ENCODE data around the gene ANXA10.
"Not testable (repeated sequence)": the region's sequence is repeated elsewhere in the genome, so short reads cannot be mapped to it uniquely, and the experiment has no call there.

ANXA10 gene

GRCh38 chr4:168154546-168155277 is 62.4 kb downstream of the ANXA10 start:
- DNase-seq (ENCODE audit: low spot score), result no peak

DNA sequence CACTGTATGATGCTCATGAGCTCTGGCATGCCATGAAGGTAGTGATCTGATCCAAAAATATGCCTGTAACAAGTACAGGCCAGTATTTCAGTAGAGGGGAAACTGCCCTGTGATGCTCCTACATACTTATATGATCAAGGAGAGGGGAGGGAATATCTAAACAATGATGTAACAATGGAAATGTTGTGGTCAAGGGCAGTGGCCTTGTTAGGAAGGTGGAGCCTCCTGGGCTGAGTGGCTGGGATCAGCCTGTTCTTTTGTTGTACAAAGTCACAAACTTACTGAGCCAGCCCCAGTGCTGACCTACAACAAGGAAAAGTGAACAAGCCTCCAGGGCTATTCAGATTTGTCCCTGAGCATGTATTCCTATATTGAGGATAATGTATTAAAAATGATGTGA is 70.3 kb downstream of the ANXA10 start:
- peak; percentile 7 for DNase-seq (ENCODE audit: low spot score)

DNA sequence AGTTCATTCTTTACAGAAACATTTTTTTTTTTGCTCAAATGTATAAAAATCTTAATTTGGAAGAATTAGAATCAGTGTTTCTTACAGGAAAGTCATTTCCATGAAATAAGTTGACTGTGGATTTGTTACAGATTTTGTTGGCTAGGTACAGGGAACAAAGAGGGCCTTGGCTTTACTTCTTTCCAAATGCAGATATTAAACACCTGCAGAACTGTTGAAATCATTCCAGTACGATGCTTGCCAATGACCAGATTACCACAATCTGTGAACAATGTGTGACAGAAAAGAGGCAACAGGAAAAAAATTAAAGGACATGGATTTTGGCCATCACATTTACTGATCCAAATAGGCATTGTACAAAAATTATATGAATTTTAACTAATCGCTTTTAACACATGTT is 70.8 kb downstream of the ANXA10 start:
- DNase-seq (ENCODE audit: low spot score), result no peak

GRCh38 chr4:168164045-168164444 is 71.7 kb downstream of the ANXA10 start:
- DNase-seq (ENCODE audit: low spot score), result no peak

DNA sequence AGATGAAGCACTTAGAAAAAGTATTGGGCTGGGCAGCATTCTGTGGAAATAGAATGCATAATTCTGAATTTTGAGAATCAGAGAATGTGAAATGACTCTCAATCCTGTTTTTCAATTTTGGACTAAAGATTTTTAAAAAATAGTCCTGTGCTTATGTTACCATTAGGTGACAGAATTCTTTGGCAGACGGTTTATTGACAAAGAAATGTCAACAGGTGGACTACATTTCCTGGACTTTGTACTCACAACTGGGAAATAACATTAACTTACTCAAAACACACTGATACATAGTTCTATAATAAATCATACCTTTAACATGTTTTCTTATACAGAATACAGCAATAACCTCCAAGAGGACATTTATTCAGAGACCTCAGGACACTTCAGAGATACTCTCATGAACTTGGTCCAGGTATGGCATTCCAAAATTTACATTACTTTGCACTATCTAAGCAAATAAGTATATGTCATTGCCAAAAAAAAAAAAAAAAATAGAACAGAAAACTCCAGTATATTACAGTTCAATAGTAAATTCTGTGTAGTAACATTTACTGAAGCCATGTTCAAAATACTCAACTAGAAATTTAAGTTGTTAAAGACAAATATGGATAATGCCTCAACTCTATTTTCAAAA is 72.7 kb downstream of the ANXA10 start:
- DNase-seq (ENCODE audit: low spot score), result no peak

GRCh38 chr4:168167714-168168284 is 75.5 kb downstream of the ANXA10 start:
- DNase-seq (ENCODE audit: low spot score), result no peak

DNA sequence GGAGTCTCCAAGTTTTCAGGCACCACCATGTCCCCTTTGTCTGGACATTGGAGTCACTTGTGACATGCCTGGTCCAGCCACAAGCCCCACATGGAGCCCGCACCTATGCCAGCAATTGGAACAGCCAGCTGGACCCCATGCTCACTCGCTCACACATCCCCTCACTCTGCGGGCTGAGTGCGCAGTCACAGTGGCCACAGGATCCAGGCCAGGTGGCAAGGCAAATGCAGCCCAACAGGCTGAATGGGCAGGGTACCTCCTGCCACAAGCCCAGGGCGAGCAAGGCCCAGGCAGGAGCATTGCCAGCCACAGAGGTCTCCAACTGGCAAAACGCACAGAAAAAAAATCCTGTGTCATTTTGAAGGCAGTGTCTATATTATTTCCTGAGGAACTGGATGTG is 82.0 kb downstream of the ANXA10 start:
- no peak for DNase-seq (ENCODE audit: low spot score)

DNA sequence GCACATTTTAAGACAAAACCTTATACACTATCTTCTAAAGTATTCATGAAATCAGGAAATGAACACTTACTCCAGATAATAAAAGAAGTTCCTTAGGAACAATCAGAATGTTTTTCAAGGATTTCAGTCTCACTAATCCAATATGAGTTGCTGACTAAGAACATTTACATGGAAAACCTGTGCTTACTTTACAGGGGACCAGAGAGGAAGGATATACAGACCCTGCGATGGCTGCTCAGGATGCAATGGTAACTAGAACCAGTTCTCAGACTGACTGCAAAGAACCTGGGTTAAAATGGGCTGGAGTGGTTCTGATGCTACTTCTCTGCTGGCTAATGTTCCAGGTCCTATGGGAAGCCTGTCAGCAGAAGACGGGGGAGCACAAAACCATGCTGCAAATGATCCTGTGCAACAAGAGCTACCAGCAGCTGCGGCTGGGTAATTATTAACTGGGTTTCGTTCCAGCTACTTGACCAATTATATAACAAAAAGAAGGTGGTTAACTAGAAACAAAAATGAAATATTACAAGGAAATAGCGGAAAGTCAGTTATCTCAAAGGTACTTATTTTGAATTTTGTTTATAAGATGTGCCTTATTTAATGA is 85.3 kb downstream of the ANXA10 start:
- DNase-seq (ENCODE audit: low spot score), result no peak

DNA sequence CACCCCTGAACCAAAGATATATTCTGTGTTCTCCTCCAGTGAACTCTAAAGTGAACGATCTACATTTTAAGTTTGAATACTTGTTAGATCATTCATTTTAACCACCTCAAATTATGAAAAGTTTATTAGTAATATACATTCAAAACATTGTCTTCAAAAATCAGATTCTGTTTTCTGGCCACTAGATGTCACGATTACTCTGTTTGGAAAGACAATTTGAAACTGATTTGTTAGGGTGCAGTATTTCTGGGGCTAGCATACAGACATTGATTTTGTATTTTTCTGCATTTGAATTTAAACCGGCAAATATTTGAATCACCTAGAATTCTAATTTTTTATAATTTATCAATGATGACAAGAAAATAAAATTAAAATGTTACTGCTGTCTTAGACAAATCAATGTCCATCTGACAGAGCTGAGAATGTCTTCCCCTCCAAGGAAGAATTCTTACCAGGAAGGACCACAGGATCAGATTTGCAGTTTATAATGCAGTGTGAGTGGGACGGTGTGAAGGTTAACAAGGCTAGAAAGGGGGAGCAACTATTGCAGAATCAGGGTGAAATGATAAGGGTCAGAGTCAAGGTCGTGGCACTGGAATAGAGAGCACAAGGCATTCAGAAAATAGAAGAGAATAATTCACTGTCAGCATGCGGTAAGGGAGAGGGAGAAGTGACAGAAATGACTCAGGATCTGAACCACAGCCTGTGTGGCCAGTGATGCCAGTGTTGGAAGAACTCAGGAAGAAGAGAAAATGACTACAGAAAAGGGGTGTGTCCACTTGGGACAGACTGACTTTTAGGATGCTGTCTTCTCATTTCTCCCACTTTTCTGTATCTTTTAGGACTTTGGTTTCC is 91.6 kb downstream of the ANXA10 start:
- peak; percentile 27 for DNase-seq (ENCODE audit: low spot score)

DNA sequence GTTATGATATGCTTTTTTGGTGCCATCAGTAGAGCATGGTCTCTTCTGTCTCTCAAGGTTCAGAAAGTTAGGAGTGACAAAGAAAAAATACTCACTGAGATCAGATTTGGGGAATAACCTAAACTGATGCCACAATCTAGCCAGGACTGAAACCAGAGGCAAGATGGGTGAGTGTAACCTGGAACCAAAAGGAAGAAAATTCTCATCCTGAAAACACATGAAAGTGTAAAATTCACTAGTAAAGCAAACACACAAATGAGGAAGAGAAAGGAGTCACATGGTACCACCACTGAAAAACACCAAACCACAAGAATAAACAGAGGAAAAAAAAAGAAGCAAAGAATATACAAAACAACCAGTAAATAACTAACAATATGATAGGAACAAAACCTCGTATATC is 96.4 kb downstream of the ANXA10 start:
- DNase-seq (ENCODE audit: low spot score), result no peak

DNA sequence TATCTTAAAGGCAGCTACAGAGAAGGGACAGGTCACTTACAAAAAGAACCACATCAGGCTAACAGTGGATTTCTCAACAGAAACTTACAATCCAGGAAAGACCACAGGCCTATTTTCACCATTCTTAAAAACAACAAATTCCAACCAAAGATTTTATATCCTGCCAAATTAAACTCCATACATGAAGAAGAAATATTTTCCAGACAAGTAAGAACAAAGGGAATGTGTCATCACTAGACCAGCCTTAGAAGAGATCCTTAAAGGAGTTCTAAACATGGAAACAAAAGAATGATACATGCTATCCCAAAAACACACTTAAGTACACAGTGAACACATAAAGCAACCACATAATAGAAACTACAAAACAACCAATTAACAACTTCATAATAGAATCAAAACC is 105.6 kb downstream of the ANXA10 start:
- DNase-seq (ENCODE audit: low spot score), result no peak

- no peak for DNase-seq (ENCODE audit: low spot score)
Observed at GRCh38 chr4:168199260-168199957, 107.1 kb downstream of the ANXA10 start.

GRCh38 chr4:168200685-168201084 is 108.3 kb downstream of the ANXA10 start:
- no peak for DNase-seq (ENCODE audit: low spot score)

DNA sequence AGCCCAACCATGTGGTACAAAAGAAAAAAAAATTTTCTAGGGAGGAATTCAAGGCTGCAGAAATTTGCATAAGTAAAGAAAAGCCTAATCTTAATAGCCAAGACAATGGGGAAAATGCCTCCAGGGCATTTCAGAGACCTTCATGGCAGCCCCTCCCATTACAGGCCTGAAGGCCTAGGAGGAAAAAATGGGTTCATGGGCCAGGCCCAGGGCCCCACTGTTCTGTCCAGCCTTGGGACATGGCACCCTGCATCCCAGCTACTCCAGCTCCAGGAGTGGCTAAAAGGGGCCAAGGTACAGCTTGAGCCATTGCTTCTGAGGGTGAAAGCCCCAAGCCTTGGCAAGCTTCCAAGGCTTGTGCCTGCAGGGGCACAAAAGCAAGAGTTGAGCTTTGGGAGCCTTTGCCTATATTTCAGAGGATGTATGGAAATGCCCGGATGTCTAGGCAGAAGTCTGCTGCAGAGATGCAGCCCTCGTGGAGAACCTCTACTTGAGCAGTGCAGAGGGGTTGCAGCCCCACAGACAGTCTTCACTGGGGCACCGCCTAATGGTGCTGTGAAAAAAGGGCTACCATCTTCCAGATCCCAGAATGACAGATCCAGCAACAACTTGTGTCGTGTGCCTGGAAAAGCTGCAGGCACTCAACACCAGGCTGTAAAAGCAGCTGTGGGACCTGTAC is 111.0 kb downstream of the ANXA10 start:
- DNase-seq (ENCODE audit: low spot score), result no peak

DNA sequence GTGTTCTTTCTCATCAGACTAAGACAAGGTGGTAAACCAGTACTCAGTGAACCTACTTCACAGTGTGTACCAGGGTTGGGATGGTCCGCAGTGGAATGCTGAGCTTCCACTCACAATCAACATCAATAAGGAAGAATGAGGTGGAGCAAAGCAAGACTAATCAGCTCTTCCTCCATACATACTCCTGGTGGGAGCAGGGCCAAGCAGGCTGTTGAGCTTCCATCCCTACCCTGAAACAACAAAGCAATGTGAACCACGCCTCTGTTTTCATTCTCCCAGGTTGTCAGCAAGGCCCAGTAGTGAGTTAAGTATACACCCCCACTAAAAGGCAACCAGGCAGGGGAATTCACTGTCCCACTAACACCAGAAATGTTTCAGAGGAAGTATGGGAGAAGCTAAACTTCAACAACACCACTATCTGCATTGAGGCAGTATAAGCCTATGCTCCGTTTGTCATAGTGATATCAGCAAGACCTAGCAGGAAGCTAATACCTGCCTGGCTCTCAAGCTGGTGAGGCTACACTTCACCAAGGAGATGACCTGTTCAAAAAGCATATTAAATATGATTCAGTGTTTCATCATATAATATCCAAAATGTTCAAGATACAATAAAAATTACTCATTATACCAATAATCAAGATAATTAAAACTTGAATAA is 116.7 kb downstream of the ANXA10 start:
- DNase-seq (ENCODE audit: low spot score), result no peak

DNA sequence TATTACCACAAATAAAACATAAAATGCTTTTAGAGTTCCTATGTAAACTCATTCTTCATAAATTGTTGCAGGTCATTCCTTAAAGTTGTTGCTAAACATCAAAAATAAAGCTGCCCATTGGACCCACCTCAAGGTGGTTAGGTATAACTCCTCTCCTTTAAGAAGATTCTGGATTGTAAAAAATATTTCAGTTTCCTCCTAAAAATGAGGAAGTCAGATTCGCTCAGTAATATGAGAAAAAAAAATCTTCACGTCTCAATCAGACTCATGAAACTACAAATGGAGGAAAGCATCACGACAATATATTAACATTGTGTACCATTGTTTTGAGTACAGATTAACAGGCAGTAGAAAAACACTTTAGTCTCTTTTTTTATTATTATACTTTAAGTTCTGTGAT is 120.3 kb downstream of the ANXA10 start:
- no peak for DNase-seq (ENCODE audit: low spot score)

DNA sequence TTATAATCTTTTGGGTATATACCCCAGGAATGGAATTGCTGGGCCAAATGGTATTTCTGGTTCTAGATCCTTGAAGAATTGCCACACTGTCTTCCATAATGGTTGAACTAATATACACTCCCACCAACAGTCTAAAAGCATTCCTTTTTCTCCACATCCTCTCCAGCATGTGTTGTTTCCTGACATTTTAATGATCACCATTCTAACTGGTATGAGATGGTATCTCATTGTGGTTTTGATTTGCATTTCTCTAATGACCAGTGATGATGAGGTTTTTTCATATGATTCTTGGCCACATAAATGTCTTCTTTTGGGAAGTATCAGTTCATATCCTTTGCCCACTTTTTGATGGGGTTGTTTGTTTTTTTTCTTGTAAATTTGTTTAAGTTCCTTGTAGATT is 121.2 kb downstream of the ANXA10 start:
- not testable (repeated sequence) for DNase-seq (ENCODE audit: low spot score)

DNA sequence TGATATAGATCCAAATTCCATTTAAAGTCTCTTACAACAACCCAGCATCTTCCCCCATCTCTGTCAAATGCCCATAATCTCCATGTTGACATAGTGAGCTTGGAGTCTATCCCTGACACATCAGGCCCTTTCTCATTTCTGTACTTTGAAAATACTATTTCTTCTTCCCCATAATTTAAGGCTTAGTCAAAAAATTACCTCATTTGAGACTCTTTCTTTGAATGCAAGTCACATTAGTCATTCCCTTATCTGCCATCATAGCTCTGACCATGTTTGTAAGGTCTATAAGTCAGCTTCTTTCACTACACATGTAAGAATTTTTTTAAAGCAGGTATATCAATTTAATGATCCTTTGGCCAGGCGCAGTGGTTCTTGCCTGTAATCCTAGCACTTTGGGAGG is 126.3 kb downstream of the ANXA10 start:
- DNase-seq (ENCODE audit: low spot score), result peak; percentile 43

- no peak for DNase-seq (ENCODE audit: low spot score)
Observed at GRCh38 chr4:168220893-168221292, 128.6 kb downstream of the ANXA10 start.

DNA sequence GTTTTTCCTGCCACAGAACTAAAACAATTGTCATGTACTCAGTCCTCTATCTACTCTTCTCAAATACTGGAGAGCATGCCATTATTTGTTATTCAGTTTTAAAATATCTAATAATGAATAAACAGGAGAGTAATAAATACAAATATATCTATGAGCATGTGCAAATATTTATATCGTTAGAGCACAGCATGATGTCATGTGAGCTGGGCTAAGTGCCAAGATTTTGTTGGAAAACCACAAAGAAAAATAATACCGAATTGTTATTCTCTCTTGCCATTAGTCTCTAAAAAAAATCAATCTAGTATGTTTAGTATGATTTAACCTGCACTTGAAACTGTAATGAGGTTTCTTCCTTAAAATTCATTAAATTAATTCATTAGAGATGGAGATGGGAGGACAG is 129.0 kb downstream of the ANXA10 start:
- DNase-seq (ENCODE audit: low spot score), result no peak

Data from hepatic stellate cell (primary cell).